H9 (cell line): ENCODE data around the gene OSBPL10. TPM values are rescaled to one million over a fixed set of nuclear protein-coding genes. Genes with fewer than 3 reads are reported as not detected.

Experiments used
- DNase-seq: peaks from one replicate; pipeline ENCODE4 v3.0.0-alpha.2; 2017
- H2AFZ ChIP-seq: one replicate; pipeline ENCODE4 v1.6.1; 2013; ENCODE audit warnings: mild to moderate bottlenecking, low read length, control low read depth, moderate library complexity
- H2AK5ac ChIP-seq: 2 replicates; pipeline ENCODE4 v1.6.1; 2013; ENCODE audit warnings: low read length, control low read depth, mixed read lengths; ENCODE audit not compliant: insufficient read length
- H2BK120ac ChIP-seq: one replicate; pipeline ENCODE4 v1.6.1; 2013; ENCODE audit warnings: low read depth, mild to moderate bottlenecking, low read length, control low read depth, inconsistent platforms; ENCODE audit not compliant: poor library complexity, severe bottlenecking
- H2BK12ac ChIP-seq: 2 replicates; pipeline ENCODE4 v1.6.1; 2013; ENCODE audit warnings: low read length, control low read depth, mixed read lengths, low read depth; ENCODE audit not compliant: insufficient read length
- H2BK15ac ChIP-seq: 2 replicates; pipeline ENCODE4 v1.6.1; 2013; ENCODE audit warnings: low read depth, low read length, control low read depth
- H2BK20ac ChIP-seq: one replicate; pipeline ENCODE4 v1.6.1; 2013; ENCODE audit warnings: low read depth, mild to moderate bottlenecking, low read length, control low read depth, inconsistent platforms; ENCODE audit not compliant: poor library complexity, severe bottlenecking
- H2BK5ac ChIP-seq: 2 replicates; pipeline ENCODE4 v1.6.1; 2013; ENCODE audit warnings: low read length, control low read depth, mixed read lengths; ENCODE audit not compliant: insufficient read length
- H3K14ac ChIP-seq: 2 replicates; pipeline ENCODE4 v1.6.1; 2013; ENCODE audit warnings: low read length, control low read depth; ENCODE audit not compliant: insufficient read depth
- H3K18ac ChIP-seq: 2 replicates; pipeline ENCODE4 v1.6.1; 2013; ENCODE audit warnings: low read depth, mild to moderate bottlenecking, mixed read lengths, low read length, control low read depth; ENCODE audit not compliant: insufficient read length
- H3K23ac ChIP-seq: 2 replicates; pipeline ENCODE4 v1.6.1; 2013; ENCODE audit warnings: low read length, control low read depth, mixed read lengths, low read depth; ENCODE audit not compliant: insufficient read length
- H3K23me2 ChIP-seq: 2 replicates; pipeline ENCODE4 v1.6.1; 2013; ENCODE audit warnings: low read depth, mild to moderate bottlenecking, mixed read lengths, low read length, control low read depth; ENCODE audit not compliant: insufficient read length, poor library complexity, severe bottlenecking
- H3K27ac ChIP-seq: 2 replicates; pipeline ENCODE4 v1.5.1; 2013; ENCODE audit warnings: low read length, control low read depth, mixed read lengths, low read depth; ENCODE audit not compliant: insufficient read length
- H3K27me3 ChIP-seq: 2 replicates; pipeline ENCODE4 v1.6.1; 2013; ENCODE audit warnings: low read length, control low read depth, inconsistent platforms; ENCODE audit not compliant: insufficient read depth
- H3K4ac ChIP-seq: 2 replicates; pipeline ENCODE4 v1.6.1; 2013; ENCODE audit warnings: low read depth, mild to moderate bottlenecking, control low read depth, inconsistent platforms, low read length, moderate library complexity
- H3K4me1 ChIP-seq: 2 replicates; pipeline ENCODE4 v1.6.1; 2013; ENCODE audit warnings: low read length, control low read depth, inconsistent platforms; ENCODE audit not compliant: insufficient read depth
- H3K4me2 ChIP-seq: 2 replicates; pipeline ENCODE4 v1.6.1; 2013; ENCODE audit warnings: low read length, control low read depth, mixed read lengths; ENCODE audit not compliant: insufficient read length, insufficient read depth
- H3K56ac ChIP-seq: 2 replicates; pipeline ENCODE4 v1.6.1; 2013; ENCODE audit warnings: low read depth, mild to moderate bottlenecking, mixed read lengths, low read length, control low read depth; ENCODE audit not compliant: insufficient read length
- H3K79me1 ChIP-seq: 2 replicates; pipeline ENCODE4 v1.6.1; 2013; ENCODE audit warnings: low read depth, mild to moderate bottlenecking, moderate library complexity, low read length, control low read depth, inconsistent platforms; ENCODE audit not compliant: insufficient read depth, poor library complexity, severe bottlenecking
- H3K79me2 ChIP-seq: 2 replicates; pipeline ENCODE4 v1.6.1; 2013; ENCODE audit warnings: low read length, control low read depth, inconsistent platforms; ENCODE audit not compliant: insufficient read depth
- H3K9ac ChIP-seq: 2 replicates; pipeline ENCODE4 v1.6.1; 2013; ENCODE audit warnings: low read length, control low read depth, mixed read lengths; ENCODE audit not compliant: insufficient read length; ENCODE audit errors: extremely low read depth
- H3K9me3 ChIP-seq: one replicate; pipeline ENCODE4 v1.6.1; 2013; ENCODE audit warnings: low read depth, low read length, inconsistent platforms; ENCODE audit not compliant: control insufficient read depth
- H3T11ph ChIP-seq: one replicate; pipeline ENCODE4 v1.6.1; 2013; ENCODE audit warnings: mild to moderate bottlenecking, low read length, control low read depth, inconsistent platforms
- H4K20me1 ChIP-seq: one replicate; pipeline ENCODE4 v1.6.1; 2013; ENCODE audit not compliant: control insufficient read depth, insufficient read length, insufficient read depth
- H4K5ac ChIP-seq: 2 replicates; pipeline ENCODE4 v1.6.1; 2013; ENCODE audit warnings: low read depth, mild to moderate bottlenecking, mixed read lengths, low read length, control low read depth; ENCODE audit not compliant: insufficient read length
- H4K8ac ChIP-seq: replicated peaks from 2 replicates; pipeline ENCODE4 v1.6.1; 2013; ENCODE audit warnings: low read length, control low read depth, mixed read lengths, low read depth; ENCODE audit not compliant: insufficient read length
- H4K91ac ChIP-seq: 2 replicates; pipeline ENCODE4 v1.6.1; 2013; ENCODE audit warnings: low read depth, mild to moderate bottlenecking, moderate library complexity, mixed read lengths, low read length, control low read depth; ENCODE audit not compliant: insufficient read length
- H3K27ac Mint-ChIP-seq, 3 experiments: 2 replicates in 2 of 3; 3 replicates in 1 of 3; pipeline ENCODE4 v1.8.0; 2020 to 2021; ENCODE audit warnings: mixed read lengths in 3 of 3, mild to moderate bottlenecking in 1 of 3, moderate library complexity in 1 of 3
- H3K27me3 Mint-ChIP-seq: 2 replicates; pipeline ENCODE4 v1.8.0; 2021; ENCODE audit warnings: low read depth, mild to moderate bottlenecking, moderate library complexity, mixed read lengths
- H3K36me3 Mint-ChIP-seq, 3 experiments: 2 replicates in 2 of 3; 3 replicates in 1 of 3; pipeline ENCODE4 v1.8.0; 2020 to 2021; ENCODE audit warnings: low read depth in 3 of 3, mixed read lengths in 3 of 3; ENCODE audit not compliant: insufficient read depth in 1 of 3
- H3K4me1 Mint-ChIP-seq, 2 experiments: 2 replicates each; pipeline ENCODE4 v1.8.0; 2020; ENCODE audit warnings: mixed read lengths in 2 of 2
- H3K4me3 Mint-ChIP-seq, 2 experiments: 2 replicates in 1 of 2; 3 replicates in 1 of 2; pipeline ENCODE4 v1.8.0; 2020 to 2021; ENCODE audit warnings: mild to moderate bottlenecking in 2 of 2, mixed read lengths in 2 of 2, moderate library complexity in 1 of 2
- H3K9me3 Mint-ChIP-seq, 2 experiments: 2 replicates in 1 of 2; 3 replicates in 1 of 2; pipeline ENCODE4 v1.8.0; 2020; ENCODE audit warnings: mild to moderate bottlenecking in 2 of 2, mixed read lengths in 2 of 2, moderate library complexity in 1 of 2
- WGBS: extraction: QIAGEN DNeasy Blood & Tissue Kit; methylation state at CpG from one replicate; pipeline ENCODE4 v1.1.7; 2013; ENCODE audit warnings: missing lambda C conversion rate, low lambda C conversion rate, mixed read lengths; ENCODE audit not compliant: insufficient read length; ENCODE audit errors: extremely low coverage; 5-methylcytosine and 5-hydroxymethylcytosine counted together
- total RNA-seq: library from RNA; stranded (reverse); gene quantifications from 2 replicates; pipeline ENCODE4 v1.2.1, GENCODE V29; 2021
- TF ChIP-seq, protein P1 (sequence below): fragments of 200-600 bp; sonication (generic); conservative IDR thresholded peaks from 3 replicates; pipeline ENCODE4 v1.8.0; 2021; ENCODE audit warnings: antibody characterized with exemption, mild to moderate bottlenecking

The OSBPL10 gene
- total RNA-seq, 1 experiment from 2014 or later, result 42.7 TPM

DNA sequence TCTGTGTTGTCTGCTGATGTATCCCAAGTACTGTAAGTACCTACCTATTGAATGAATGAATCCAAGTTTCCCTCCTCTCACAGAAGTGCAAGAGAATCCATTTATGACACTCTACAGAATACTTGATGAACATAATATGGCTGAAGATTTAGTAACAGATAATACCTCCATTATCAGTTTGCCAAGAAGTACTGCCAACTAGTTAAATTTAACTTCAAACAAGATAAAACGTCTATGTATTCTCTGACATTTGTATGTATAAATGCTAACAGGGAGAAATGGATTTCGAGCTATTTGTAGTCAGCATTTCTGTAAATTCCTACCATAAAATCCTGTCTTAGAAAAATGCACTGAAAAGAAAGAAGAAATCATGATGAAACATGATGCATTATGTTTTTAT lies 230.7 kb downstream of the OSBPL10 start:
- peaks cover 0 to 2% (median 2%) of the 10 kb centered on the region in 3 experiments; a peak in 5 of 7 replicates for H3K36me3 Mint-ChIP-seq
- H3K79me1 ChIP-seq, result no peaks in the 10 kb centered on the region
- peaks cover 11 to 22% of the 10 kb centered on the region in 2 experiments for H3K4me1 Mint-ChIP-seq
- H3K9me3 ChIP-seq, result no peaks in the 10 kb centered on the region
- H2BK5ac ChIP-seq, result no peak overlapping the region
- no CpG with 5 or more reads among the region's 2 CpGs for WGBS
- H3K18ac ChIP-seq, result no peak overlapping the region
- no peak overlapping the region for H4K8ac ChIP-seq
- H3K4ac ChIP-seq, result no peak overlapping the region
- no peak overlapping the region for H3K9ac ChIP-seq
- no peaks in the 10 kb centered on the region for H3K27me3 ChIP-seq
- H3K23ac ChIP-seq, result no peak overlapping the region
- DNase-seq, result no peak
- no peaks in the 10 kb centered on the region for H3K9me3 Mint-ChIP-seq
- H2BK12ac ChIP-seq, result no peak overlapping the region
- H4K20me1 ChIP-seq, result no peaks in the 10 kb centered on the region
- no peaks in the 10 kb centered on the region for H3K23me2 ChIP-seq
- H3K79me2 ChIP-seq, result no peaks in the 10 kb centered on the region
- H3K27ac Mint-ChIP-seq, result no peak overlapping the region
- no peaks in the 10 kb centered on the region for H3K4me1 ChIP-seq
- H3K4me2 ChIP-seq, result no peak overlapping the region
- no peak overlapping the region for H3K27ac ChIP-seq
- no peak overlapping the region for H2AK5ac ChIP-seq
- H3K56ac ChIP-seq, result no peak overlapping the region
- H3T11ph ChIP-seq, result no peak overlapping the region
- H4K91ac ChIP-seq, result no peak overlapping the region
- H3K27me3 Mint-ChIP-seq, result no peaks in the 10 kb centered on the region
- H3K14ac ChIP-seq, result no peak overlapping the region
- TF ChIP-seq, protein P1, sequence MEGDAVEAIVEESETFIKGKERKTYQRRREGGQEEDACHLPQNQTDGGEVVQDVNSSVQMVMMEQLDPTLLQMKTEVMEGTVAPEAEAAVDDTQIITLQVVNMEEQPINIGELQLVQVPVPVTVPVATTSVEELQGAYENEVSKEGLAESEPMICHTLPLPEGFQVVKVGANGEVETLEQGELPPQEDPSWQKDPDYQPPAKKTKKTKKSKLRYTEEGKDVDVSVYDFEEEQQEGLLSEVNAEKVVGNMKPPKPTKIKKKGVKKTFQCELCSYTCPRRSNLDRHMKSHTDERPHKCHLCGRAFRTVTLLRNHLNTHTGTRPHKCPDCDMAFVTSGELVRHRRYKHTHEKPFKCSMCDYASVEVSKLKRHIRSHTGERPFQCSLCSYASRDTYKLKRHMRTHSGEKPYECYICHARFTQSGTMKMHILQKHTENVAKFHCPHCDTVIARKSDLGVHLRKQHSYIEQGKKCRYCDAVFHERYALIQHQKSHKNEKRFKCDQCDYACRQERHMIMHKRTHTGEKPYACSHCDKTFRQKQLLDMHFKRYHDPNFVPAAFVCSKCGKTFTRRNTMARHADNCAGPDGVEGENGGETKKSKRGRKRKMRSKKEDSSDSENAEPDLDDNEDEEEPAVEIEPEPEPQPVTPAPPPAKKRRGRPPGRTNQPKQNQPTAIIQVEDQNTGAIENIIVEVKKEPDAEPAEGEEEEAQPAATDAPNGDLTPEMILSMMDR, result no peak
- H4K5ac ChIP-seq, result no peak overlapping the region
- H2BK20ac ChIP-seq, result no peak overlapping the region
- H2BK120ac ChIP-seq, result no peak overlapping the region
- H3K4me3 Mint-ChIP-seq, result no peak overlapping the region
- H2AFZ ChIP-seq, result no peak overlapping the region
- H2BK15ac ChIP-seq, result no peak overlapping the region
